HG03378 (cell line): ENCODE results near the gene GRAP.
"Not testable (repeated sequence)": the region's sequence is repeated elsewhere in the genome, so short reads cannot be mapped to it uniquely, and the experiment has no call there.

Experiments used
- ATAC-seq: cut with Tn5 transposase; IDR thresholded peaks from one replicate; pipeline ENCODE4 v1.9.1; 2021; ENCODE audit warnings: mild to moderate bottlenecking, moderate library complexity; ENCODE audit not compliant: unreplicated experiment

Gene GRAP

DNA sequence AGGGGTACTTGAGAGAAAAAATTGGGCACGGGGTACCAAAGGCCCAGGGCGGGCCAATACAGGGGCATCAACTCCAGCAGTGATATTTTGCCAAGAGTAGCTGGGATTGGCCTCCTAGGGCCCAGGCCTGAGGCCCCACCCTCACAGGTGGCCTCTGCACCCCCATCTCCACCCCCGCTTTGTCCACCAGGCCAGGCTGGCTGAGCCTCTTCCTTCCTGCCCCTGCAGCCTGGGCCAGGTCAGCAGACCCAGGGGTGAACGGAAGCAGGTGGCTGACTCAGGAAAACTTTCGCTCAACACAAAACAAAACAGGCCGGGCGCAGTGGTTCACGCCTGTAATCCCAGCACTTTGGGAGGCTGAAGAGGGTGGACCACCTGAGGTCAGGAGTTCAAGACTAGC lies 3.7 kb downstream of the GRAP start:
- not testable (repeated sequence) for ATAC-seq

DNA sequence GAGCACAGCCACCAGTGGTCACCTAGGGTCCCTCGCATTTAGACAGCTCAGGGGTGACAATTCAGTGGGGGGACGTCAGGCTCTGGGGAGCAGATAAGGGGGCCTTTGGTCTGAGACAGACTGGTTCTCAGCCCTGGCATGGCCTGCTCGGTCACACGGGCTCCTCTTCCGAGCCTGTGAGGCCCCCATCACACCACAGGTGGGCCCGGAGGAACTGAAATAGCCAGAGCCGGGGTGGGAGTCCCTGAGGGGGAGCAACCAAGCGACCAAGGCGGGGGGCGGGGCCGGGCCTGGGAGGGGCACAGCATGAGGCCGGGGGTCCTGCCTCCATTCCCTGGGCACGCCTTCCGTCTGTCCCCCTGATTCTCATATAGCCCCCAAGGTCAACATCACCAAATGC lies 4.4 kb downstream of the GRAP start:
- ATAC-seq: not testable (repeated sequence)

DNA sequence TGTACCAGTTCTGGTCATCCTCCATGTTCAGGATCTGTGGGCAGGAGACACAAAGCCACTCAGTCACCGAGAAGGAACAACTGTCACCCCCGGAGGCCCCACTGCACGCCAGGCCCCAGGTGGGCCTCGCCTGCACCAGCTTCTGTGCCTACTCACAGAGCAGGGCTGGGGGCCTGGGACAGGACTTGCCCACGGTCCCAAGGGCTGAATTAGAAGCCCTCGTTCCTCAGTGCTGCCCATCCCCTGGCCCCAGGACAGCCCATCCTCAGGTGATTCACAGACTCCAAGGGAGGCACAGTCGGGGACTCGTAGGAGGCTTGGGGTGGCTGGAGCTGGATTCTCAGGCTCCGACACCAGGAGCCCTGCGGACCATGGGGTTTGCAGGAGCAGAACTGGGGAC lies 4.9 kb downstream of the GRAP start:
- not testable (repeated sequence) for ATAC-seq

DNA sequence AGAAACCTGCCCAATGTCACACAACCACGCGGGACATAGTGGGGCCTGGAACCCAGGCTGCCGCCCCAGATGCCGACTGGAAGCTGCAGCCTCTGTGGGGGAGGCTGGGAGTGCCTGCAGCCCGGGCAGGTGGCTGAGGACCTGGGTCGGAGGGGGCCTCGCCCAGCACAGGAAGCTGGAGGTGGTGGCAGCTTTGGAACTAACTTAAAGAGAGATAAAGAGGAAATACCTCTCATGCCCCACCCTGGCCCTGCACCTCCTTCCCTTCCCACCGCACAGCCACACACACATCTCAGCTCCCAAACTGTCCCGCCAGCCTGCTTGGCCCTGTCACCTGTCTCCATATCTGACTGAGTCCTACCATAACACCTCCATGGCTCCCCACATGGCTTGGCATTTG lies 6.4 kb downstream of the GRAP start:
- ATAC-seq: not testable (repeated sequence)

DNA sequence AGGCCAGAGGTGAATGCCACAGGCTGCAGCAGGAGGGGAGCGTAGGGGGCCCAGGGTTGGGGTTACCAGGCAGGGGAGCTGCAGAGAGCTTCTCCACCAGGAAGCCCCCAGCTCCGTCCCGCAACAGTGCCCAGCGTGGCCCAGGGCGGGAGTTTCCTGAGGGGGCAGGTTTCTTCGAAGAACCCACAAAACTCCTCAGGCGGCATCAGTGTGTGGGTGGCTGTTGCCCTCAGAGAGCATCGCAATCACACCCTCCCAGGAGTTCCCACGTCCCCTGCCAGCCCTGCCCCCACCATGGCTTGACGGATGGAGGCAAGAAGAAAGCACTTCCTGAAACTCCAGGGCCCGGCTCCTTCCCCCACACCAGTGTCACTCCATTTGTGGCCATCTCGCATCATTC lies 8.0 kb downstream of the GRAP start:
- ATAC-seq: not testable (repeated sequence)

DNA sequence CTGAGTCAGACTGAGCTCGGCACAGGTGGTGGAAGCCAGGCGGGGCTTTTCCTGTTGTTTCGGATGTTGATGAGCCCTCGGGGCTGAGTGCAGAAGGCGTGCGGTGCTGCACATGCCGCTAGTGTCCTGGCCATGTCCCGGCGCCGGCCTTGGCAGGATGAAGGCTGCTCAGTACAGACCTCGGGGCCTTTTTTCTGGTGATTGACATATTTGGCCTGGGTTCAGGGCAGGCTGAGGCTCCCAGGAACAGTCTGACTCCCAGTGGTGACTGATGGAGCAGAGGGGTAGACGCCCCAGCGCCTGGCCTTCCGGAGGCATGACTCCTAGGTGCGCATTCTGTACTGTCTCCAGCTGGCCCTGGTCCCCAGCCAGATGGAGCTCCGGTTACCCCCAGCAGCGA lies 8.8 kb downstream of the GRAP start:
- not testable (repeated sequence) for ATAC-seq

DNA sequence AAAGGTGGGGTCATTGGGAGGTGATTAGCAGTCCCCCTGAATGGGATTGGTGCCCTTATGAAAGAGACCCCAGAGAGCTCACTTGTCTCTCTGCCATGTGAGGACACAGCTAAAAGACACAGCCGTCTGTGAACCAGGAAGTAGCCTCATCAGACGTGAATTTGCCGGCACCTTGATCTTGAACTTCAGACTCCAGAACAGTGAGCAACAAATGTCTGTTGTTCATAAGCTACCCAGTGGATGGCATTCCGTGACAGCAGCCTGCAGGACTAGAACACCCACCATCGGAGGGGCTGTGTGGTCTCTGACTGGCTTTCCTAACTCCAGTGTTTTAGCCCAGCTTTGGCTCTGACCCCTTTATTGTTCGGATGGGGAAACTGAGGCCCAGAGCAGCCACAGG lies 9.2 kb downstream of the GRAP start:
- not testable (repeated sequence) for ATAC-seq

DNA sequence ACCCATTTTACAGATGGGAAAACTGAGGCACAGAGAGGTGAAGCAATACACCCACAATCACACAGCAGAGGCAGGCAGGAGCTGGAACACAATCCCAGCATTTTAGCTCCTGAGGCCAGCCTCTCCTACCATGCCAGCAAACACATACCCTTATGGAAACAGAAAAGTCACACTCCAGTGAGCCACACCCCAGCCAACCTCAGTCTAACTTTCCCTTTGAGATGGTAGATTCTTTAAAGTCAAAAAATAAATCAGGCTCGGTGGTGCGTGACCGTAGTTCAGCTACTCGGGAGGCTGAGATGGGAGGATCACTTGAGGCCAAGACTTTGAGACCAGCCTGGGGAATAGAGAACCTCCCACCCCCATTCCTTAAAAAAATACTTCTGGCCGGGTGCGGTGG lies 10.6 kb downstream of the GRAP start:
- ATAC-seq: peak; percentile 33

DNA sequence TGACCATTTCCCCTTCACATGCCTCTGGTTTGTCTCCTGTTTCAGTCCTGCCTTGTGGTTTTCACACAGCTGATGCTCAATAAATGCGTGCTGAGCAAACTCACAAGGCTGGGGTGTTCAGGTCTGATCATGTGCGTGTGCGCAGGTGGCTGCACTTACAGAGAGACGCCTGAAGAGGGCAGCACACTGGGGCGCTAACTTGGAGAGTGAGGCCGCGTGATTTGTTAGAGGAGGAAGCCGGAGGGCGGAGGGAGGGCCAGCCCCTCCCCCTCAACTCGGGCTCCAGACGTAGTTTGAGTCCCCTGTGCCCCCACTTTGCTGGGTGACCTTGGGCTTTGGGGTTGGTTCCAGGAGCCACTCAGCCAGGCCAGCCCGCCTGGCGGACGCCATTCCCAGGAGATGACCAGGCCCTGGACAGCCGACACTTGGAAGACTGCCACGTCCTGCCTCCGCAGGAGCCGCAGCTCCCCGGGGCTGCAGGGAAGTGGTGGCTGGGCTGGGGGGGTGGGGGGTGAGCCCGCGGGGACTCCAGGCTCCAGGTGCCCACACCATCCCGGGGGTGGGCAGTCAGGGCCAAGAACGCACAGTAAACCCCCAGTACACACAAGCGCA lies 14.3 kb downstream of the GRAP start:
- peak; percentile 38 for ATAC-seq

DNA sequence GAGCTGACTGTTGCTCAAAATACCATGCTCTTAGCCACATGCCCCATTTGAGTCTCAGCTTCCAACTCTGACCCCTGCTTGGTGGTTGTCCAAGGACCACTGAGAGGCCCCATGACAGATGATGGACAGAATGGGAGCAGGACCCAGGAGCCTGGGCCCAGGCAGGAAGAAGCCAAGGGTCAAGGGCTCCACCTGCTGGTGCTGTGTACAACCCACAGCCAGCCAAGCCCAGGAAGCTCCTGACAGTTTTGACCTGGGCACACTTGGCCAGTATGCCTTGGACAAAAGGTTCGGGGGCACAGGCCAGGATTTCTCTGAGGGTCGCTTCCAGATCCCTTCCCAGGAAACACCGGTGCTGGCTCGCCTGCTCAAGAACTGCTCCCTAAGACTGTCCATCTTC lies 15.0 kb downstream of the GRAP start:
- ATAC-seq: not testable (repeated sequence)

DNA sequence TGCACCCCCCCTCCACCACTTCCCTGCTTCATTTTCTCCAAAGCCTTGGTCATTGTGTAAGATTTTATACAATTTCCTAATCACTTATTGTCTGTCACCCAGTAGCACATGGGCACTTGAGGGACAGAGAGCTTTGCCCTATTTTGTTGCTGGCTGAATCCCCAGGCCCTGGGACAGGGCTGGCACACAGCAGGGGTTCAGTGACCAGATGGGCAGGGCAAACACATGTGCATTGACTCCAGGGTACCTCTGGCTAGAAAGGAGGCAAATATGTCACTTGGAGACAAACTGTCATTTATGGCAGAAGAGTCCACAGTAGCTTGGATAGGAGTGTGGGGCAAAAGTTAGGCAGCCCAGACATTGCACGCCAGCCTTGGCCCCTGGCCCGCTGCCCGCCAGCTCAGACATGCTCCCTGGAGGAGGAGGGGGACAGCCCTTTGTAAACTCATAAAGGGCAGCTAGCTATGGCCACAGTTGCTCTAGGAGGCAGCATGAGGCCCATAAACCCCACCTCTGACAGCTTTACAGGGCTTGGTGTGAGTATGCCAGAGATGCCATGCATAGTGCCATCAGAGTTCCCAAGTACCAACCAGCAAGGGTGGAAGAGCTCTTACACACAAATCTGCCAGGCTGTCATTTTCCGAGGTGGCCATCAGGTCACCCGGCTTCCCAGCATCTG lies 15.8 kb downstream of the GRAP start:
- ATAC-seq: not testable (repeated sequence)

DNA sequence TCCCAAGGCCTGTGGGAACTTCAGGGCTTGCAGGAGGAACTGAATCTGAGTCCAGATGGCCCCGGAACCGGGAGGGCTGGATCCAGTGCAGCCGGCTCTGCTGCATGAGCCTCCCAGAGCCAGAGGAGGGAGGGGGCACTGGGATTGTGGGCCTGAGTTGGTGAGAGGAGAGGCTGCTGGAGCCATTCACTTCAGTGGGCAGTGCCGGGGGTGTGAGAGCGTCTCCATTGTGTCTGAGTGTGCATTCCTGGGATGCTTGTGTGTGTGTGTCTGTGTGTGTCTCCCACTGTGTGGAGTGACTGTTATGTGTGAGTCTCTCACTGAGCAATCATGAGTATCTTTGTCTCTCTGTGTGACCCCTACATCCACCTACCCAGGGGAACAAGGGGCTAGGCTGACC lies 17.0 kb downstream of the GRAP start:
- not testable (repeated sequence) for ATAC-seq

DNA sequence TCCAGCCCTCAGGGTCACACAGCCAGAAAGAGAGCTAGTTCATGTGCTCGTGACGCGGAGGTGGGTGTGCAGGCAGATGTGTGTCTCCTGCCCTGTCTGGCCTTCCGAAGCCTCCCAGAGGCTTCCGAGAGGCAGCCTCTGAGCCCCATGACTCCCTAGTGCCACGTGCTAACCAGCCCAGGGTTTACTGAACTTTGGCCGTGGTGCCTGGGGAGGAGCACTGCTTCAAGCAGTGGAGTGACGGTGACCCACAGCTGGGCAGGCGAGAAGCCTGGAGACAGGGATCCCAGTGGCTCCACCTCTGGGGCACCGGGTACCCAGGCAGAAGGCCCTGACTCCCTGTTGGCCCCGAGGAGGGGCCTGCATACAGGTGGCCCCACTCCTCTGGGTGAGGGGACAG lies 18.1 kb downstream of the GRAP start:
- not testable (repeated sequence) for ATAC-seq

DNA sequence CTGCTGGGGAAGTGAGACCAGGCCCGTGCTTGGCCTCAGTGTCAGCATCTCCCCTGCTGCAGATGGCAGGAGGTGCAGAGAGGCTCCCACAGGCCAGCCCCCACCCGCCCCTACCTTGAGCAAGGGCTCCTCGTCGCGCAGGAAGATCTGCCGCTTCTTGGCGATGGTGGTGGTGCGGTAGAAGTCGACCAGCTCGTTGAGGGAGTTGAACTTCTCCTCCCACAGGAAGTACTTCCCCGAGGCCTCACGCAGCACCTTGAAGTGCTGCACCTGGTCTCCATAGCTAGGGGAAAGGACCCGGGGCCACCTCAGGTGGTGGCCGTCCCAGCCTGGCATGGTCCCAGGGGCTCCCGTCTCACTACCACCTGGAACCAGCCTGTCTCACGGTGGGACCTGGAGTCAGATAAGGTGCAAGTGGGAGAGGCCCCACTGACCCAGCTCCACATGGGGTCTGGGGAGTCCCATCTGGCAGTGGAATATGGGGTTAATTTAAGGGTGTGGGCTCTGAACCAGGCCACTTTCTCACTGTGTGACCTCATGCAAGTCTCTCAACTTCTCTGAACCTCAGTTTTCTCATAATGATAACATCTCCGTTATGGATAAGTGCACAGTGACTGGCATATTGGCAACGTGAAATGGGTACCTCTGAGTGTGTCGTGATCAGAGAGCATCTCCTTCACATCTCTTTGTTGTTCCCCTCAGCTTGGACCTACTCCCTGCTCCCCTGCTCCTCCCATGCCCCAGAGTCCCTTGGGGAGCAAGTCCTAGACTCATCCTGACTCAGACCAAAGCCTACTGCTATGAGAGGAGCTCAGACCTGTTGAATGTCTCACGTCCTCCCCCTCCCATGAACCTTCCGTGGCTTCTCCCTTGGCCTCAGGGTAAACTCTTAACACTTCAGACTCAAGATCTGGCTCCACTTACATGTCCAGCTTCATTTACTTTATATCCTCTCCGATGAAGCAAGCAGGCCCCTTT lies 22.4 kb downstream of the GRAP start:
- no peak for ATAC-seq

DNA sequence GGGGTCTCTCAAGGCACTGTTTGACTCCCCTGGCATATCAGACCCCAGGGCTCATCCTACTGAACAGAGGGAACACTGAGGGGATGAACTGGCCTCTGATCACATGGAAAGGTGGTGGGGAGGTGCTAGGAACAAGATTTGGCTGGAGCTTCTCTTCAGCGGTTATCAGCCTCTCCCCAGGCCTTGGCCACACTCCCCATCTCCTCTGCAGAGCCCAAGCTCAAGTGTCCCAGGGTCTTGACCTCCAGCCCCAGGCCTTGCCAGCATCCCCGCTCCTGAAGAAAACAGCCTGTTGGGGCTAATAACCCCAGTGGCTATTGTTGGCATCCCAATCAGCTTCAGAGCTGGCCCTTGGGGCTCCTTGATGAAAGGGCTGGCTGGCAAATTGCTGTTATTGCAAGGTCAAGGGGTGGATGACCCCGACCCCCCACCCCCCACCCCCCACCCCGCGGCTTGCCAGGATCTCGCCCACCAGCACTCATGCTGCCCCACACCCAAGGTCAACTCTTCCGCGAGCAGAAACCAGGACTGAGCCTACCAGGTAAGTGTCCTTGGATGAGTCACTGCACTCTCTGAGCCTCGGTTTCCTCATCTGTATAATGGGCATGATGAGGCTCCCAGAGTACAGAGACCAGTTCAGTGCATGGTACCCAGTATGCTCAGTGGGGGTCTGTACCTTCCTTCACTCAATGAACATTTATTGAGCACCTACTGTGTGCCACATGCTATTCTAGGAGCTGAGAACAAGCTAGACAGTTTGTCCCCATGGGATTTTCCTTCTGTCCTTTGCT lies 23.4 kb downstream of the GRAP start:
- ATAC-seq: no peak

DNA sequence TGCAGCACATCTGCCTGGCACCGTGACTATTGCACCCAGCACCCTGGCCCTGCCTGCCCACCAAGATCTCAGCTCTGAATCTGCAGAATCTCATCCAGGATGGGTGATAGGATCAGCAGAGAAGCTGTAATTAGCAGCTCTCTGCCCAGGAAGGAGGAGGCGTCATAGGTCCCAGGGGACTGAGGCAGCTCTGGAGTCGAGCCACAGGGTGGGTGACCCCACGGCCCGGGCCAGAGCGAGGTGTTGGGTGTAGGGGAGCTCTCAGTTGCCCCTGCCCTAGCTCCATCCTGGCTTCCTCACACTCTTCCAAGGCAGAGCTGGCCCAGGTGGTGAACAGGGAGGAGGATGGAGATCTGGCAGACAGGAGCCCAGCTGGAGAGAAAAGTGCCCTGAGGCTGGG lies 24.0 kb downstream of the GRAP start:
- no peak for ATAC-seq

DNA sequence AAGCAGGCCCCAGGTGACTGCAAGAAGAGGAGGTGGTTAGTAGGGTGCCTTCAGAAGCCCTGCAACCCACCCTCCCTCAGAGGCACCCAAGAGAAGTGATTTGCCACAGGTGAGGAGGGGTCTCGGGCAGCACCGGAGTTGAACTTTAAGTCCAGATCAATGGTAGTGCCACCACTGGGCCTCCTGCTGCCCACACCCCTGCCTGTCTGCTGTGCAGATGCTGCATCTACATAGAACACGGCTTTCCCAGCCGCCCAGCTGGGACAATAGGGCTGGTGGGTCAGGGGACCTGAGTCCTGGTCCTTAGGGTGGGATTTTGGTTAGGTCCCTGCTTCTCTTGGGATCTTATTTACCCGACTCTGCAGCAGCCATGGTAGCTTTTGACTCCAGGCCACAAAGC lies 24.6 kb downstream of the GRAP start:
- ATAC-seq: no peak

DNA sequence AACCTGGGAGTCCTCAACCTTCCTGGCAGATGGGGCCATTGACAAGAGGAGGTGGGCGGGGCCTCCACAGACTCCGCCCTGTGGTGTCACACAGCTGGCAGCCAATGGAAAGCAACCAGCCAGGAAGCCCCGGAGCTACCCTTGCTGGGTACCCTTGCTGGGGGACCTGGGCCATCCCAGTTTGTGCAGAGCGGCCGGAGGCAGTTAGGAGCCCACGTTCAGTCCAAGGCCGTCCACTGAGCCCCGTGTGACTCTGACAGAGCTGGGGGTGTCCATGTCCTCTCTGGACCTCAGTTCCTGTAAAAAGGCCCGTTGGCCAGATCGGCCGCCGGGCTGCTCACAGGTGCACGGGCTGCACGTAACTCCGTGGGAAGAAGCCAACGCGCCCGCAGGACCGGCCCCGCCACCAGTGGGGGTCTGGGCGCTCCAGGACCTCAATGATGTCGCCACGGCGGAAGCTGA lies 25.1 kb downstream of the GRAP start:
- no peak for ATAC-seq

DNA sequence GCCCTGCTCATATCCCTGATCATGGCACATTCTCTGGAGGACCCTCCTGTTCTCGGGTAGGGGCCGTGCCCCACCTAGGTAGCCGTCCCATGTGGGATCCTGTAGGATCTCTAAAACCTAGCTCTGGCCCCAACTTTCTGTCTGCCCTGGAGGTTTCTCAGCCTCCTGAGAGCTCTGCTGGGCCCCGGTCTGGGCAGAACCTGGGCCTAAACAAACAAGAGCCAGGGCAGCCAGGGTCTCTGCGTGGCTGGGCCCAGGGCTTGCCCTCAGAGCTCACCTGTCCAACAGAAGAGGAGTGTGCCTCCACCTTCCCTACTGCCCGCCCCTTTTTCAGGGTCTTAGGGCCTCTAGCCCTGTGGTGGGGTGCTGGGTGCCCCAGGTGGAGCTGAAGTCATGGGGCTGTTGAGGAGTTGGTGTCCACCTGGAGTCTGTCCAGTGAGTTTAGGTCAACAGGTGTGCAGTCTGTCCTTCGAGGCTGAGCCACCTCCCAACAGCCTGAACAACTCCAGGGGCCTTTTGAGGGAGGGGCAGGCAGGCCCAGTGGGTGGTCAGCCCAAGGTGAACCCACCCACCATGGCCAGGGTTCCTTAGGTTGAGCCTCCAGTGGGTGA lies 25.6 kb downstream of the GRAP start:
- not testable (repeated sequence) for ATAC-seq

DNA sequence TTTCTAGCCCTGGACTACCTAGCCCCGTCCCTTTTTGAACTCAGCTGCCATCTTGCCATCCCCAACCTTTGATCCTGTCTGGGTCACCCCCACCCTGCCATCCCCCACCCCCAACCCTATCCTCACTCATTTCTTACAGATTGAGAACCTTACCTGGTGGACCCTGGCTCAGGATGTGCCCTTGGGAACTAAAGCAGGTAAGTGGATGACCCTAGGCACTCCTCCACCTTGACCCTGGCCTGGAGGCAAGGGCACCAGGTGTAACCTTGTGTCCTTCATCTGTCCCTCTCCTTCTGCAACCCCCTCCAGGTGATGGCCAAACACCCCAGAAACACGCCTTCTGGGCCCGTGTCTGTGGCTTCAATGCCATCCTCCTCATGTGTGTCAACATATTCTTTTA lies 26.7 kb downstream of the GRAP start:
- ATAC-seq: no peak
